Right atrium auricular region (tissue), 2 donors: ENCODE measurements around the gene WDR5. TPM values are rescaled to one million over a fixed set of nuclear protein-coding genes. Genes with fewer than 3 reads are reported as not detected.
A peak's percentile ranks its signal among the peaks of the same experiment; 100 is the strongest.

ENCODE experiments used
- DNase-seq: peaks from one replicate; pipeline ENCODE4 v3.0.0-alpha.2; 2019; ENCODE audit warnings: low spot score
- H3K27ac ChIP-seq, 2 donors: fragments of 200-600 bp; sonication (generic); 1 replicate in 1 of 2; 2 replicates in 1 of 2; pipeline ENCODE4 v1.5.1; 2016 to 2019
- H3K27me3 ChIP-seq, 2 donors: fragments of 200-600 bp; sonication (generic); one replicate each; pipeline versions ENCODE4 v1.5.1 to v1.6.0; 2017 to 2019
- H3K36me3 ChIP-seq: fragments of 200-600 bp; sonication (generic); one replicate; pipeline ENCODE4 v1.5.1; 2016
- H3K4me1 ChIP-seq, 2 donors: fragments of 200-600 bp; sonication (generic); one replicate each; pipeline versions ENCODE4 v1.5.1 to v1.6.0; 2017 to 2019
- H3K4me3 ChIP-seq, 2 donors: fragments of 200-600 bp; sonication (generic); 1 replicate in 1 of 2; 2 replicates in 1 of 2; pipeline ENCODE4 v1.5.1; 2017 to 2019; ENCODE audit warnings: mild to moderate bottlenecking in 1 of 2, moderate library complexity in 1 of 2
- H3K9me3 ChIP-seq, 2 donors: fragments of 200-600 bp; sonication (generic); one replicate each; pipeline ENCODE4 v1.5.1; 2019
- CTCF ChIP-seq, 2 donors: fragments of 200-600 bp; sonication (generic); IDR thresholded peaks; one replicate each; pipeline ENCODE4 v1.5.1; 2019; ENCODE audit warnings: antibody characterized with exemption in 2 of 2
- total RNA-seq, 2 donors: library from RNA; depleted of rRNA; stranded (reverse); fragments of >200 nt; gene quantifications; one replicate each; pipeline ENCODE4 v1.1.0, GENCODE V29; 2016

WDR5 gene
- total RNA-seq, 2 donors from 2014 or later: 14.1 to 17.5 TPM

DNA sequence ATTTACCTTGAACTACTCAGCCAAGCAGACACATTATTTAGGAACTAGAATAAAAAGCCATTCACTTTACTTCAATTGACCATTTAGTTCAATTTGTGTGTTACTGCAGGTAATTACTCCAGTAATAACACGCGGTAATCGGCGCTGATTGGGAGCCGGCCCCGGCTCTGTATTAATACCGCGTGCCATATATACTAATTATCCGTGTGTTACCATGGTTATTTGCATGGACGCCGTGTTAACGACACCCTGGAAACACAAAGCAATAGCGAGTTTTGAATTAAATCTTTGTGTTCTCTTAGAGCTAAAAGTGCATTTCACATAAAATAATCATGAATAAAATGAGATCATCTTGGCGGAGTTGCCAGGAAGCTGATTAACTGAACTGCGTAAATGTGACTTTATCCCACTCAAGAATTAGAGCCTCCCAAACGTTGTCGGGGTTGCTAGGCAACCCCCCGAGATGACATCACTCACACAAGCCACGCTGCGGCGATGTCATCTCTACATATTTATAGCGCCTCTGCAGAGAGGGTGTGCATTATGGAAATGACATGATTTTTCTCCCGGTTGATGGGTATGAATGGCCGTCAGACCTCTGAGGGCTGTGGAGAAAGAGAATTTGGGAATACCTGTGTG is 69.9 kb downstream of the WDR5 start:
- peak; percentile 94 for DNase-seq
- H3K9me3 ChIP-seq: peaks cover 0 to 26% of the 10 kb centered on the region in 2 donors
- no peak overlapping the region for H3K4me3 ChIP-seq
- H3K4me1 ChIP-seq: peaks cover 0 to 47% of the 10 kb centered on the region in 2 donors
- H3K27me3 ChIP-seq: no peaks in the 10 kb centered on the region
- no peaks in the 10 kb centered on the region for H3K36me3 ChIP-seq
- peak overlapping the region; percentile 3 to 47 for H3K27ac ChIP-seq
- TF ChIP-seq CTCF (IDR thresholded peaks at IDR 0.05): no peak

DNA sequence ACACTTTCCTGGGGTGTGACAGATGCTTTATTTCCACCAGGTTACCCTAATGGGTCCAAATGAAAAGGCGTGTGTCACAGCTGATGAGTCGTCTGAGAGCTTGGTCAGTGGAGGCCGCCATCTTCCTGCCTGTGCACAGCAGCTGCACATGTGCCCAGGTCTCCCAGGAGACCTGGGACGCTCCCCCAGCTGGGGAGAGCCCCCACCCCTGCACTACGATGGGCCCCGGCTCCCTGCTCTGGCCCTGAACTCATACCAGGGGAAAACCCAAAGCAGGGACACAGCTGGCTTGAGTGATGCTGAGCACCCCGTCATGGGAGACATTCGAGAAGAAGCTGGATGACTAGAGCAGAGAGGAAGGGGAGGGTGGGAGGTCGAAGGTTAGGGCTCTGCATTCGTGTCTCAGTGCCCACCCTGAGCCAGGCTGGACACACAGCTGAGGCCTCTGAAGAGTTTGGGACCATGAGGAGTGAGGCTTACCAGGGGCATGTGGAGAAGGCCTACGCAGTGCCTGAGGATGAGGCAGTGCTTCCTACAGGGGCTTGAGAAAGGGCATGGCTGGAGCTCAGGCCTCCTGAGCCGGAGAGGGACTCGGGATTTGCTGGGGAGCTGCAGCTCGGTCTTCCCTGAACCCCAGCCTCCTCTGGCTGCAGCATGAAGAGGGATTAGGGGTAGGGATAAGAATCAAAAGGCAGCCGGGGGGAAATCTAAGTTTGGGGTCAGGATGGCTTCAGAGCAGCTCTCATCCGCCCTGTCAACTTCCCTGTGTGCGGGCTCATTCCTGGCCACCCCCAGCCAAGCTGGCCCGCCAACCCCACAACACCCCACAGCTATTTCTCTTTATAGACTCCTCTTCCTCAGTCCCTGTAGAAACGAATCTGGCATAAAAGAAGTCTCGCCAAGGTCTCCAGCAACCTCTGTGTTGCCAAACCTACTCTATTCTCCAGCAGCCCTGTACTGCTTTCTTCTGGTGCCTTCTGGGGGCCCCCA is 70.7 kb downstream of the WDR5 start:
- Histone ChIP-seq H3K4me1 (peaks cover 0 to 53% of the 10 kb centered on the region in 2 donors), H3K36me3 (no peaks in the 10 kb centered on the region), H3K9me3 (peaks cover 0 to 21% of the 10 kb centered on the region in 2 donors), H3K4me3 (no peak overlapping the region), H3K27ac (peak overlapping the region in 1 of 2 donors; percentile 47), H3K27me3 (no peaks in the 10 kb centered on the region)
- DNase-seq: no peak
- no peak for TF ChIP-seq CTCF (IDR thresholded peaks at IDR 0.05)

- no peaks in the 10 kb centered on the region for H3K36me3 ChIP-seq
- peaks cover 0 to 7% of the 10 kb centered on the region in 2 donors for H3K9me3 ChIP-seq
- H3K27me3 ChIP-seq: no peaks in the 10 kb centered on the region
- H3K27ac ChIP-seq: peak overlapping the region; percentile 63 to 77
- H3K4me3 ChIP-seq: no peak overlapping the region
- peaks cover 0 to 55% of the 10 kb centered on the region in 2 donors for H3K4me1 ChIP-seq
- no peak for DNase-seq
- no peak for TF ChIP-seq CTCF (IDR thresholded peaks at IDR 0.05)
These were observed 72.5 kb downstream of the WDR5 start for GRCh38 chr9:134208310-134208841.

GRCh38 chr9:134208981-134209725 is 73.3 kb downstream of the WDR5 start:
- peak overlapping the region; percentile 63 to 77 for H3K27ac ChIP-seq
- H3K4me1 ChIP-seq: peaks cover 0 to 59% of the 10 kb centered on the region in 2 donors

More at GRCh38 chr9:134208981-134209725, 73.3 kb downstream of the WDR5 start:
- Histone ChIP-seq H3K4me3 (no peak overlapping the region), H3K27me3 (no peaks in the 10 kb centered on the region), H3K36me3 (no peaks in the 10 kb centered on the region), H3K9me3 (no peaks in the 10 kb centered on the region)
- no peak for TF ChIP-seq CTCF (IDR thresholded peaks at IDR 0.05)
- DNase-seq: no peak

Other genes starting within 250 kb of the WDR5 start
- 1 to 10 TPM; 3.4 to 6.0 TPM for gene VAV2, start 143.8 kb upstream of the WDR5 start, total RNA-seq
- 10 to 100 TPM in 1 of 2 donors, 1 to 10 TPM in 1; 7.8 to 11.2 TPM for gene BRD3OS, start 110.6 kb upstream of the WDR5 start, total RNA-seq
- gene BRD3, start 68.1 kb upstream of the WDR5 start, total RNA-seq: 10 to 100 TPM; 14.1 to 18.5 TPM
- gene RNU6ATAC, start 28.5 kb downstream of the WDR5 start, total RNA-seq: not detected
- gene RXRA, start 190.4 kb downstream of the WDR5 start, total RNA-seq: 10 to 100 TPM; 34.5 to 50.8 TPM